NOMO-1 (cell line): ENCODE data around the gene NOL9.
"Not testable (repeated sequence)": the region's sequence is repeated elsewhere in the genome, so short reads cannot be mapped to it uniquely, and the experiment has no call there.

Experiments used
- DNase-seq, 2 experiments: peaks; one replicate each; lab custom pipeline; 2025; ENCODE audit not compliant: unreplicated experiment in 2 of 2; lab: John Stamatoyannopoulos, UW

The NOL9 gene

DNA sequence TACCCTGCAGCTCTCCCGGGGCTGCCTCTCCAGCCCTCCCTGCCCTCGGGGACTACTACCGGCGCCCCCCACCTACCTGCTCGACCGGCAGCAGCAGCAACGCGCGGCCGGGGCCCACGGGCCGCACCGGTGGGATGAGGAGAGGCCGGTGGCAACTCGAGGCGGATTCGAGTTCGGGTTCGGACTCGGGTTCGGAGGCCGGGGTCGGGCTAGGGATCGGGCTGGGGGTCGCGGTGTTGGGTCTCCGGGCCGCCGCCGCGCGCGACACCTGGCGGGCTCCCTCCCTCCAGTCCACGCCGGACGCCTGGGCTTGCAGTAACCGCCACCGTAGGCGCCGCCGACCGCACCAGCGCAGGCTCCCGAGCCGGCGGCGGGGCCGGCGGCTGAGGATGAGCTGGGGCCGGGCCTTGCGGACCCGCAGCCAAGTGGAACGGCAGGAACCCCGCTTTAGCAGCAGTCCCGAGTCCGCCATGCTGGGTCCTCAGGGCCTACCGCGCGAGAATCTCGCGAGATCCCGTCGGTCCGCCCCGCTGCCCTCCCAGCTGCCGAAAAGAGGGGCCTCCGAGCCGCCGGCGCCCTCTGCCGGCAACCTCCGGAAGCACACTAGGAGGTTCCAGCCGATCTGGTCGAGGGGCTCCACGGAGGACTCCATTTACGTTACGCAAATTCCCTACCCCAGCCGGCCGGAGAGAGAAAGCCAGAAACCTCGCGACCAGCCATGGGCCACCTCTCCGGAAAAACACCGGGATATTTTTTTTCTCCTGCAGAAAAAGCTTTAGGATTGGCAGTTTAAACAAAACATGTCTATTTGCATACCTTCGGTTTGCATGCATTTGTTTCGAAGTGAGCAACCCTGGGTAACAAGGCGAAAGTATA lies at the start of gene NOL9:
NOL9 (minus strand) TSS at position 483 of the 876 bp plus-strand sequence; CDS start at position 472, 11 bp downstream.
- DNase-seq, result peak; percentile 86 to 88

DNA sequence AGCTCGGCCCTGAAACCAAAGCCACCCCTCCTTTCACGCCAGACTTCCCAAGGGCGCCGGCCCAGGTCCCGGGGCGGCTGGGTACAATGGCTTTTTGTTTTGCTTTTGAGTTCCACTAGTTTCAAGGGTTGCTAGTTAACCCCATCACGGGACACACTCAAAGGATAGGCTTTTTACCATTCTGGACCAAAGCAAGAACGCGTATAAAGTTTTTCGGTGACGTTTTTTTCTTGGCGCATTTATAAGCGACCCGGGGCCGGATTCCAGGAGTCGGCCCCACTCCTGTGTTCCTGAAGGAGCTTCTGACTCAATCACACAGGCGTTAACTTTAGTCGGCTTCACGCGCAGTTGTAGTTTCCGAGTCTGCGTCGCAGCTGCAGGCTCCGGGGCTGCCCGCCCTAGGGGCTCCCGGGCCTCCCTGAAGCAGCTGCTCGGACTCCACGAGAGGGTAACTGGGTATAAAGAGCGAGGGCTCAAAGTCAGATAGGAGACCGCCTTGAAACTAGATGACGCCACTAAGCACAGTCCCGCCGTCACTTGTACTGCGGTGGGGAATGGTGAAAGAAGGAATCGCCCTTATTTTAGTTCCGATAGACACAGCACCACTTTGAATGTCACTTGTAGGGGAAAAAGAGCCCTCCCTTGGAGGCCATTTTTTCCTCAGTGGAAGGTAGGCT lies 49.1 kb upstream of the NOL9 start:
- peak; percentile 49 to 66 for DNase-seq

DNA sequence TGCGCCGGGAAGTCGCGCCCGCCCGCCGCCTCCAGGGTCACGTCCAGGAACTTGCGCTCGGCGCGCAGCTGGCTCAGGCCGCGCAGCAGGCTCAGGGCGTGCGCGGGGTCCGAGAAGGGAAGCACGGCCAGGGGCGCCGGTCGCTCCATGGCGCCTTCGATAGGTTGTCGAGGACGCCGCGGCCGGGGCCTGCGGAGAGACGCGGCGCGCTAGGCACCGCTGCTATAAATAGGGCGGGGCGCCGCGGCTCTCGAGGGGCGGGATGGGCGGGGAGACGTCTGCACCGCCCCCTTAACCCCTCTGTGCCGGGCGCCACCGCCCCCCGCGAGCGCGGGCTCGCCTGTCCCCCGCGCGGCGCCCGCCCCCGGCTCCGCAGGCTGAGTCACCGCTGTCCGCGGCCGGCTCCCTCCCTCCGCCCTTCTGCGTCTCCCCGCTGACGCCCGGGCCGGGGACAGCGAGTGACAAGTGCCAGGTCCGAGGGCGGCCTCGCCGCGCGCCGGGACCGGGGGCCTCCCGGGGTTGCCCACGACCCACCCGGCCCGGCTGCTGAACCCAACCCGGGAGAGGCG lies 48.4 kb upstream of the NOL9 start, which contains the start of gene KLHL21:
KLHL21 (minus strand) TSS at position 201 of the 569 bp plus-strand sequence; CDS start at position 149, 52 bp downstream.
- DNase-seq, result peak; percentile 82 to 93

DNA sequence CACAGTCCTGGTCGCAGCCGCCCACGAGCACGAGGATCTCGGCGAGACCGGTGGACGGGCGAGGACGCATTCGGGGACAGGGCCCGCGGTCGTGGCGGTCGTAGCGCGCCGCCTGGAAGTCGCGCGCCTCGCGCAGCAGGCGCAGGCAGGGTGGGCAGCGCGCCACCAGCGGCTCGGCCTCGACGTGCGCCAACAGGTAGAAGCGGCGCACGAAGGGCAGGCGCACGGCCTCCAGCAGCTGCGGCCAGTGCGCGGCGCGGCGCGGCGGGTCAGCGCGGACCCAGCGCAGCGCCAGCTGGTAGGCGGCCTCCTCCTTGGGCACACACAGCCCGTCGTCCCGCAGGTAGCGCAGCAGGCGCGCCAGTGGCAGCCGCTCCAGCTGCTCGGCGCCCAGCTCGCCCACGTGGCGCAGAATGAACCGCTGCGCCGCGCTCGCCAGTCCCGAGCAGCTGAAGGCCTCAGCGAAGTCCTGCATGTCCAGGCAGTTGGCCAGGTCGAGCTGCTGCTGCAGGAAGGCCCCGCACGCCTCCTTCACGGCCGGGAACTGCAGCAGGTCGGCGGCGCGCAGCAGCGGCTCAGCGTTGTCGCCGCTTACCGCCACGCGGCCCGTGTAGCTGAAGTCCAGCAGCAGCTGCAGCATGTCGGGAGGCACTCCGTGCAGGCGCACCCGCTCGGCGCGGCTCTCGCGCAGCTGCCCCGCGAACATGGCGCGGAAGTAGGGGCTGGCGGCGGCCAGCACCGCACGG lies 47.8 kb upstream of the NOL9 start:
- peak; percentile 27 to 82 for DNase-seq

DNA sequence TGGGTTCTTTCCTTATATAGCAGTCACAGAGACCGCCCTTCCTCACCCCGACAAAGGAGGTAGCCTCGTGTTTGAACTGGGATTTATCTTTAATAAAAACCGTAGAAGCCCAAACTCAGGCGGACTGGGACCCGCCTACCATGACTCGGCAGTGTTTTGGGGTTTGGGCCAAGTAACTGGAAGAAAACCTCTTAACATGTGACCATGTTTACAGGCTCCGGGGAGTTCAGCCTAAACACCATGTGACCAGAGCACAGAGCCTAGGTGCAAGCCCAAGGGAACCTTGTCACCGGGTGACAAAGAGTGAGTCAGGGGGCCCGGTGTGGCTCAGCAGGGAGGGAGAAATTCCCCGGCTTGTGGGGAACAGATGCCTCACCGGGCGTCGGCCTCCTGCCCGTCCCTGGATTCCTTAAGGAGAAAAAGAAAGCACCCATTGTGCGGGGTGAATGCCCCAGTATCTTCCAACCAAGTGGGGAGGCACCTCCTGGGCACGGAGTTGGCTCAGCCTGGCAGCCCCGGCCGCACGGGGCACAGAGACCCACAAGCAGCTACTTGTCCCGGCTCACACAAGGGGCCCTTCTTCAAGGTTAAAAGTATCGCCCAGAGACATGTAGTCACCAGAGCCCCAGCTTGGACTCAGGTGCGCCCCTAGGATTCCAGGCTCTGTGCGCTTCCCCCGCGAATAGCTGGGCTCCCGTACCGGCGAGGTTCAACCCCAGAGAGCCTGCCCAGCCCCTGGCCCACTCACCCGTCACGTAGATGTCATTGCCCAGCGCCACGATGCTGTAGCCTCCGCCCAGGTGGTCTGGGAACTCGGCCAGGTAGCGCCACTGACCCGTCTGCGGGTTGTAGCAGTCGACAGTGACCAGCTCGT lies 47.0 kb upstream of the NOL9 start:
- DNase-seq, result peak; percentile 66 to 75

DNA sequence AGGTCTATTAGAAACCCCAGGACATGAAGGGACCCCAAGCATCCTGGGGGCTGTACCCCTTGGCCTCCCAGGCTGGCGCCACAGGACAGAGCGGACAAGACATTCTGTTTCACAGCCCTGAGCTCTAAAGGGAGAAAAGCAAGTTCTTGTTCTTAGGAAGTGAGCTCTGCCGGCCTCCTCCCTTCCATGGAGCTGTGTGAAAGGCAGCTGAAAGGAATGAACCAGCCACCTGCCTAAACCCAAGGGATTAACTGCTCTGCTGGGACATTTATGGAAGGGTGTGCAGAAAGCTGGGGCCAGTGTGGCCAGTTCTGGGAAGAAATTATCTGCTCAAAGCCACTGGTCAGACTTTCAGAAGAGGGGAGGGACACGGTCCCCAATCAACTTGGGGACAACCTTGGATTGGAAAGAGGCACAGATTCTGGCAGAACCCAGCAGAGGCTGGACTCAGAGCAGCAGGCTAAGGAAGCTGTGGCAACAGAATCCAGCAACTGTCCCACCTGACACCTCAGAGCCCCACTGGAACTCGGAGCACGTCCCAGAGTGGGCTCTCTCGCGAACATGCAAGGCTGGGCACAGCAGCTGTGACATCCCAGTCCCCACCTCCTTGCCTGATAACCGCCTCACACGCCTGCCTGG lies 46.2 kb upstream of the NOL9 start:
- peak in 1 of 2 experiments; percentile 6 for DNase-seq

DNA sequence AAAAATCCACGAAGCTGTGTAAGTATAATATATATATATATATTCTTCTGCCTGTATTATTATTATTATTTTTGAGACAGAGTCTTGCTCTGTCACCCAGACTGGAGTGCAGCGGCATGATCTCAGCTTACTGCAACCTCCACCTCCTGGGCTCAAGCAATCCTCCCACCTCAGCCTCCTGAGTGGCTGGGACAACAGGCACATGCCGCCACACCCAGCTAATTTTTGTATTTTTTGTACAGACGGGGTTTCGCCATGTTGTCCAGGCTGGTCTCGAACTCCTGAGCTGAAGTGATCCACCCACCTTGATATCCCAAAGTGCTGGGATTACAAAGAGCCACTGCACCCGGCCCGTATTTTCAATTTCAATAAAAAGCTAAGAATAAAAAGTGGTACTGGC lies 45.7 kb upstream of the NOL9 start:
- DNase-seq, result not testable (repeated sequence)

DNA sequence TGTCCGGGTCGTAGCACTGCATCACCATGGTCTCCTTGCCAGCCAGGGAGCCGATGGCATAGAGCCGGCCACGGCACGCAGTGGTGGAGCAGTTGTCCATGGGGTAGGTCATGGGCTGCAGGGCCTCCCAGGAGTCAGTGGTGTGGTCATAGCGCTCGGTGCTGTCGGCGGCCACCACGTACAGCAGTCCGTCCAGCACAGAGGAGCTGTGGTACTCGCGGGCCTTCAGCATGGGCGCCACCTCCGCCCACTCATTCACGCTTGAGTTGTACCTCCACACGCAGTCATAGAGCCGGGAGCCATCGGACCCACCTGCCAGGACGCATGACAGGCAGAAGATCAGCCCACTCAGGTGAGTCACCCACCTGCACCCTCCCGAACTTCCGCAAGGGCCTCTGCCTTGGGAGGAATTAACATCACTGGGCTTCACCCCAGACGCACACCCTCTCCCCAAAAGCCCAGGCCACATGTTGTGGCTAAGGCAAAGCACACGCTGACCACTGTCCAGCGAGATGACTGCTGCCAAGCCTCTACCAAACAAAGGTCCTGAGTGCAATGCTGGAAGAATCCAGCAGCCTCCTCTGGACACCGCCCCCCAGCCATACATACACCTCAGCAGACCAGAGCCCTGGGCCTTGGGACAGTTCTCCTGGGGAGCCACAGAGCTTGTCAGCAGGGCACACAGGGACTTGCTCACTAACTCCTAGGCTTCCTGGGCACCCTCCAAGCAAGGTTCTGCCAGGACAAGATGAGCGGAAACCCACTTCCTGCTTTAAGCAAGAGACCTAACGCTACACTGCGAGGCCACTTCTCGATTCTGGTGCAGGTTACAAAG lies 45.0 kb upstream of the NOL9 start:
- peak; percentile 74 to 76 for DNase-seq

DNA sequence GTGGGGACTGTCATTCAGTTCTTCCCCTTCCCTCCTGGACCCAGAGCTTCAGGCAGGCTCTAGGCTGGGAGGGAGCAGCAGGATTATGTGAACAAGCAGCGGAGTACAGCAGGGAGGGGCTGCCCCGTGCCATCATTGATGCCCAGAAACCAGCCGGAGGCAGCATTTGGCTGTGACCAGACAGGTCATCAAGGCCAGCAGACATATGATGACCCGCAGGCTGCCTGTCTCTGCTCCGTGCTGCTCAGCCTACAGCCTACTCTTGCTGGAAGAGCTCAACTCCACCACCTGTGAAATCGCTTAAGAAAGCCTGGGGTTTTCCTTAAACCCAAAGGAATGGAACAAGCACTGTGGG lies 43.4 kb upstream of the NOL9 start:
- DNase-seq, result no peak

DNA sequence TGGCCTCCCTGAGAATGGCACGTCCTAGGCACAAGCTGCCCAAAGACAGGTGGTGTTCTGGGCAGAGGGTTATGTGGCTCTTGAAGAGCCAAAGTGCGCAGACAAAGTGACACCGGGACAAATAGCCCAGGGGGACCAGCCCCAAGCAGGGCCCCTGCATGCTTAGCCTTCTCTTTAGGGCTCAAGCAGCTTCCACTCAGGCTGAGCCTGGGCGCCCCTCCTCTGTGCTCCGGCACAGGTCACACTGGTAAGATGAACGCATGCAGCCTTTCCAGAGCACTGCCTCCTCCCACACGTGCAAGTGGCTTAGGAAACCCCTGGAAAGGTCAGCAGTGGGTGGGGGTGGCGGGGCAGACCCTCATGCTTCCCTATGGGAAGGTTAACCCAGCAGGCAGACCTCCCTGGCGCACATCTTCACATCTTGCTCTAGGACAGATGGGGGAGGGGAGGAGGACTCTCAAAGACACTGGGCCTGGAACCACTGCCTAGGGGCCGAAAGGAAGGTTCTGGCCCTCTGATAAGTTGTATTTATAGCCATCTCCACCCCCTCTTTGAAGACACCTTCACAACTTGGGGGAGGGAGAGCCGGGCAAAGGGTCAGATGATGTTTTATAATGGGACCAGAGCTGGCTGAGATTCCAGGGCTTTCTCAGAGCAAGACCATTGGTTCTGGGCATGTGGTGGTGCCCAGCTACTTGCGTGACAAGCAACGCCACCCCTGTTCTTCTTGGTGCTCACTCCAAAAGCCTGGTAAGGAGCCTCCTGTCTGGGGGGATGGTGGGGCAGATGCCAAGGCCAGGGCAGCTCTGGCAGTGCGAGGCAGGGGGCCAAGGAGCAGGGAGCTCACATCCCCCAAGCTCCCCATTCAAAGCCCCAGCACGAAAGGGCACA lies 42.8 kb upstream of the NOL9 start:
- no peak for DNase-seq

DNA sequence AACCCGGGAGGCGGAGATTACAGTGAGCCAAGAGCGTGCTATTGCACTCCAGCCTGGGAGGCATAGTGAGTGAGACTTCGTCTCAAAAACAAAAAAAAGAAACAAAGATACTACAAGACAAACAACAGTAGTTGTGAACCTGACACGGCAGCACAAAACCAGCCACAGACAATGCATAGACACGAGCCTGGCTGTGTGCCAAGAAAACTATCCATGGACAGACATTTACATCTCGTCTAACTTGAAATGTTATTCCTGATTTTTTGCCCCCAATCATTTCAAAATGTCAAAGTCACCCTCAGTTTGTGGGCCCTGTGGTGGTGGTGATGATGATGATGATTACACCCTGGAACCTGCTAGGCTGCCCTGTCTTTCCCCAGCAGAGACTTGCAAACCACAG lies 42.0 kb upstream of the NOL9 start:
- DNase-seq, result no peak

DNA sequence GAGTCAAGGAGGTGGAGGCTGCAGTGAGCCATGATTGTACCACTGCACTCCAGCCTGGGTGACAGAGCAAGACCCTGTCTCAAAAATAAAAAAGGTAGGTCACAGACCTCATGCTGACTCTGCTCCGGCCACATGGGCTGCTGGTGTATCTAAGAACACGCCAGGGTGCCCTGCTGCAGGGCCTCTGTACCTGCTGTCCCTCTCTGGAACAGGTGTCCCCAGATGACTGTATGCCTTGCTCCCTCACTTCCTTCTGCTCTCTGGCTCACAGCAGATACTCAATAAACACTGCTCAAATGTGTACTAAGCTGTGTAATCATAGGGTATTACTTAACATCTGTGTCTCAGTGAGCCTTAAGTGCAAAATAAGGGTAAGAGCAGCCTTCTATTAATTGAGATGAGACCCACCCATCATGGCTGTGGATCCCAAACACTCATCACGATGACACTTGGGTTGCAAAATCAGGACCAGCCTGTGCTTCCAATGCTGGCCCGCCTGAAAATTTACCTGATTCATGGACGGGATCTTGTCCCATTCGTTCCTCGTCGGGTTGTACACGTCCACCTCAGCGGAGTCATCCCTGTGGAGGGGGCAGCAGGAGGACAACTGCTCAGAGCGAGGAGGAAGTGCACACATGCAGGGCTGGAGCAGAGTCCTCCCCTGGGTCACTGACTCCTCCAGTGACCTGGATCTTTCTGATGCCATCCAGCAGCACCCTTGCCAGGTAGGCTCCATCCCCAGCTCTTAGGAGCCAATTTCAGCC lies 40.8 kb upstream of the NOL9 start:
- no peak for DNase-seq

DNA sequence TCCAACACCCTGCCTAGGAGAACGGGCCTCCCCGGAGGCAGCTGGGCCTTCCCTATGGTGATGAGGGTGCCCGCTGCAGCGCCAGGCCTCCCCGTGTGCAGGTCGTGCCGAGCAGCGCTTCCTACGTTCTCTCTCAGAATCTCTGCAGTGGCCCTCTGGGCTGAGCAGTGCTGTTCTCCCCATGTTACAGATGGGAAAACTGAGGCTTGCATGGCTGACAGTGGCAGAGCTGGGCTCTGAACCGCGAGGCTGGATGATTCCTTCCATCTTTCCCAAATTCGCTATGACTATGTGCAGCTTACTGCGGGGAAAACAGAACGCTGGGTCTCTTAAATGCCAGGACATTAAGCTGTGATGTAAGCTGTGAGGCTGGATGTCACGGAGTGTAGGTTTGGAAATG lies 39.5 kb upstream of the NOL9 start:
- DNase-seq, result no peak

DNA sequence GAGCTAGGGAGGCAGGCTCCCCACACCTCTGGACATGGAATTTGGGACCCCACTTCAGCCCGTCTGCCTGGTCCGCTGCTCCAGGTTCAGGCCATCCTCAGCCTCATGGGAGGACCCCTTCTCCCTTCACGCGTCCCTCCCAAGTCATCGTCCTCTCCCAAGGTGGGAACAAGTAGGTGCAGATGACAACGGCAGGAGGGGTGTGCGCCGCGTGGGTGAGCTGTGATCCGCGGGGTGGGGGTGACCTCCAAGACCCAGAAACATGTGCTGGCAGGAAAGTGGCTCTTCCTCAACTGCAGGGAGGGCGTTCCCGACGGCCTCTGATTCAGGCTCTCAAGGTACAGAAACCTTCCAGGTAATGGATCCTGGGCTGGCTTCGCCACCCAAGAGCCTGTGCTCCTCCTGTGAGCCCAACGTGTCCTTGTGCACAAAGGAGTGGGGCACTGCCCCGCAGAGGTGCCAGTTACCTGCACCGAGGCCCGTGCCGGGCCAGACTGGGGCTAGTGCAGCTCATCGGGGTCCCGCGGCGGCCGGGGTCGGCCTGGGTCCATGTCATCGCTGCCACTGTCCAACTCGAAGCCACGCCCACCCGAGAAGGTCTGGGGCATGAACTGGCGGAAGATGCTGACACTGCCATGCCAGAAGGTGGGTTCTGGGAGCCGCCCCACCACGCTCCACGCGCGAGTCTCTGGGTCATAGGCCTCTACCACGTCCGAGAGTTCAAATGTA lies 38.7 kb upstream of the NOL9 start:
- DNase-seq, result no peak

DNA sequence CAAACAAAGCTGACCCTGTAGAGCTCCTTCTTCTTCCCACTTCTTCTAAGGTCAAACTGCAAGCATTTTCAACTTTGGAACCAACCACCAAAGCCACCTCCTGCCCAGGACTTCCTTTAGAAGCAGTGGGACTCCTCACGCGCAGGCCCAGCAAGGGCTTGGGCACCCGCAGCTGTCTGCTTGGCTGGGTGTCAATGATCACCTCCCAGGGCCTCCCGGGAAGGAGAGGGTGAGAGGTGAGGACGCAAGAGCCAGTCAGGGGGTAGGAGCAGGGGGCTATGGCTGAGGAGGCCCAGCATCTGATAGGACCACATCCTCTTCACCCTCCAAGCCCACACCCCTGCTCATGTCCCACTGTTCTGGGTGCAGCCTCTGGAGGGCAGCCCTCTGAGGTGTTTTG lies 38.1 kb upstream of the NOL9 start:
- no peak for DNase-seq

DNA sequence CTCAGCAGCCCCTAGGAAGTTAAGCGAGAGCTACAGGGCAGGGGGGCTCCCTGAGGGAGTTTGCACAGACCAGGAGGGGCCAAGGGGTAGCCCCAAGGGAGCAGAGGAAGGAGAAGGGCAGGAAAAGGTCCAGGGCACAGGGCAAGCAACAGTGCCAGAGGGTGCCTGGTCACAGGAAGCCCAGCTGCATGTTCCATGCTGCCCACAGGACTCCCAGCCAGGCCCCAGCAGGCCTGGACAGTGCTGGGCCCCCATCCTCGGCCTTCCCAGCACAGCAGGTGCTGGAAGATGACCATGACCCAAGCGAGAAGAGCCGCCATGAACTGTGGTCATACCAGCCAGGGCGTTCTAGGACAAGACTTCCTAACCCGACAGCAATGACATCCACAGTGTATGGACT lies 37.3 kb upstream of the NOL9 start:
- DNase-seq, result no peak
